NCI-H2107 treated with DMSO at 0.1 percent for 48 hours (cell line): ENCODE results near the gene DOP1A.

ENCODE experiments used
- DNase-seq: peaks from one replicate; lab custom pipeline; 2025; ENCODE audit not compliant: unreplicated experiment; lab: John Stamatoyannopoulos, UW

The DOP1A gene

GRCh38 chr6:83067448-83068439 lies at the start of gene DOP1A:
DOP1A (plus strand) TSS chr6:83067671; CDS start chr6:83096978, 29,307 bp downstream.
- peak; percentile 89 for DNase-seq

GRCh38 chr6:83019741-83020140 lies 47.7 kb upstream of the DOP1A start:
- no peak for DNase-seq

- DNase-seq: no peak
Observed at GRCh38 chr6:83031689-83032088, 35.8 kb upstream of the DOP1A start.

- no peak for DNase-seq
Observed at GRCh38 chr6:83038246-83038645, 29.2 kb upstream of the DOP1A start.

- DNase-seq: no peak
Observed at GRCh38 chr6:83042467-83043053, 24.9 kb upstream of the DOP1A start.

GRCh38 chr6:83044091-83044768 lies 23.2 kb upstream of the DOP1A start:
- DNase-seq: no peak

GRCh38 chr6:83047065-83047754 lies 20.3 kb upstream of the DOP1A start:
- DNase-seq: no peak

GRCh38 chr6:83051377-83052172 lies 15.9 kb upstream of the DOP1A start:
- DNase-seq: no peak

GRCh38 chr6:83053678-83054077 lies 13.8 kb upstream of the DOP1A start:
- no peak for DNase-seq

GRCh38 chr6:83055366-83055964 lies 12.0 kb upstream of the DOP1A start:
- no peak for DNase-seq

- DNase-seq: peak; percentile 30
Observed at GRCh38 chr6:83057705-83058321, 9.7 kb upstream of the DOP1A start.

- DNase-seq: no peak
Observed at GRCh38 chr6:83061190-83061589, 6.3 kb upstream of the DOP1A start.

GRCh38 chr6:83062225-83062624 lies 5.2 kb upstream of the DOP1A start:
- no peak for DNase-seq

GRCh38 chr6:83065511-83066192 lies 1.8 kb upstream of the DOP1A start, which contains the start of gene UBE3D:
UBE3D (minus strand) TSS chr6:83065841; CDS start chr6:83065718, 123 bp downstream.
- DNase-seq: peak; percentile 58

GRCh38 chr6:83068616-83069015 lies 1.1 kb downstream of the DOP1A start:
- no peak for DNase-seq

GRCh38 chr6:83069633-83070032 lies 2.2 kb downstream of the DOP1A start:
- no peak for DNase-seq

- no peak for DNase-seq
Observed at GRCh38 chr6:83071023-83071422, 3.6 kb downstream of the DOP1A start.

GRCh38 chr6:83071707-83072106 lies 4.2 kb downstream of the DOP1A start:
- no peak for DNase-seq

GRCh38 chr6:83072726-83073125 lies 5.3 kb downstream of the DOP1A start:
- DNase-seq: no peak
